GM23338 (cell line): ENCODE measurements around the gene FAM78B. TPM values are rescaled to one million over a fixed set of nuclear protein-coding genes. Genes with fewer than 3 reads are reported as not detected.

ENCODE experiments used
- ATAC-seq: fragments of 200-7000 bp; cut with Tn5 transposase; 3 replicates; pipeline ENCODE4 v1.9.1; 2020
- DNase-seq: peaks from one replicate; pipeline ENCODE4 v3.0.0-alpha.2; 2015; ENCODE audit warnings: low spot score
- H2AFZ ChIP-seq: fragments of 200-600 bp; sonication (generic); 2 replicates; pipeline ENCODE4 v1.8.0; 2016; ENCODE audit warnings: antibody characterized with exemption, mild to moderate bottlenecking, moderate library complexity
- H3F3A ChIP-seq: fragments of 200-600 bp; sonication (generic); replicated peaks from 2 replicates; pipeline ENCODE4 v1.8.0; 2017; ENCODE audit warnings: antibody characterized with exemption, mixed run types, low read depth
- H3K27ac ChIP-seq: fragments of 200-600 bp; sonication (generic); 2 replicates; pipeline ENCODE4 v1.6.1; 2016; ENCODE audit warnings: low read depth
- H3K27me3 ChIP-seq: fragments of 200-600 bp; sonication (generic); 2 replicates; pipeline ENCODE4 v1.8.0; 2016; ENCODE audit warnings: mild to moderate bottlenecking, mixed run types, moderate library complexity; ENCODE audit not compliant: insufficient read depth
- H3K36me3 ChIP-seq: fragments of 200-600 bp; sonication (generic); 2 replicates; pipeline ENCODE4 v1.8.0; 2016; ENCODE audit warnings: mild to moderate bottlenecking; ENCODE audit not compliant: insufficient read depth
- H3K4me1 ChIP-seq: fragments of 200-600 bp; sonication (generic); 2 replicates; pipeline ENCODE4 v1.8.0; 2016; ENCODE audit warnings: mild to moderate bottlenecking, moderate library complexity; ENCODE audit not compliant: insufficient read depth
- H3K4me2 ChIP-seq: fragments of 200-600 bp; sonication (generic); 2 replicates; pipeline ENCODE4 v1.7.1; 2017; ENCODE audit warnings: mixed run types
- H3K4me3 ChIP-seq: fragments of 200-600 bp; sonication (generic); 2 replicates; pipeline ENCODE4 v1.6.1; 2016; ENCODE audit warnings: mixed run types
- H3K79me2 ChIP-seq: fragments of 200-600 bp; sonication (generic); replicated peaks from 2 replicates; pipeline ENCODE4 v1.8.0; 2017; ENCODE audit warnings: mild to moderate bottlenecking; ENCODE audit not compliant: insufficient read depth
- H3K9me2 ChIP-seq: fragments of 200-600 bp; sonication (generic); 2 replicates; pipeline ENCODE4 v1.8.0; 2017; ENCODE audit not compliant: insufficient read depth
- H4K20me1 ChIP-seq: fragments of 200-600 bp; sonication (generic); replicated peaks from 2 replicates; pipeline ENCODE4 v1.8.0; 2017; ENCODE audit warnings: mild to moderate bottlenecking; ENCODE audit not compliant: insufficient read depth
- H3K27ac Mint-ChIP-seq: 2 replicates; pipeline ENCODE4 v1.8.0; 2020; ENCODE audit warnings: inconsistent platforms, mild to moderate bottlenecking, moderate library complexity, mixed read lengths
- H3K27me3 Mint-ChIP-seq: 3 replicates; pipeline ENCODE4 v1.8.0; 2022; ENCODE audit warnings: low read depth, mild to moderate bottlenecking, moderate library complexity, mixed read lengths, inconsistent platforms; ENCODE audit not compliant: insufficient read depth, poor library complexity
- H3K36me3 Mint-ChIP-seq: 3 replicates; pipeline ENCODE4 v1.8.0; 2021; ENCODE audit warnings: low read depth, mild to moderate bottlenecking, inconsistent platforms, moderate library complexity, mixed read lengths
- H3K4me1 Mint-ChIP-seq: 3 replicates; pipeline ENCODE4 v1.8.0; 2020; ENCODE audit warnings: mild to moderate bottlenecking, inconsistent platforms, mixed read lengths
- H3K4me3 Mint-ChIP-seq: 3 replicates; pipeline ENCODE4 v1.8.0; 2021; ENCODE audit warnings: moderate library complexity, mild to moderate bottlenecking, inconsistent platforms, mixed read lengths
- H3K9me3 Mint-ChIP-seq: 3 replicates; pipeline ENCODE4 v1.8.0; 2020; ENCODE audit warnings: moderate library complexity, mild to moderate bottlenecking, inconsistent platforms, mixed read lengths
- CREB1 ChIP-seq: fragments of 250-450 bp; sonication (Bioruptor Pico); IDR thresholded peaks from 2 replicates; pipeline ENCODE4 v1.5.0; 2020; ENCODE audit warnings: low read depth, mild to moderate bottlenecking, moderate library complexity
- STAT1 ChIP-seq: IDR thresholded peaks from one replicate; pipeline ENCODE4 v1.6.1; 2016; ENCODE audit warnings: antibody characterized with exemption; ENCODE audit not compliant: unreplicated experiment
- ZNF331 ChIP-seq: fragments of 250-450 bp; sonication (Bioruptor Pico); IDR thresholded peaks from 2 replicates; pipeline ENCODE4 v1.5.0; 2020; ENCODE audit warnings: low read depth, mild to moderate bottlenecking, moderate library complexity
- ZNF462 ChIP-seq: fragments of 250-450 bp; sonication (Bioruptor Pico); IDR thresholded peaks from 2 replicates; pipeline ENCODE4 v1.5.0; 2020; ENCODE audit warnings: mild to moderate bottlenecking, moderate library complexity
- polyA plus RNA-seq: library from polyadenylated mRNA; unstranded; fragments of >200 nt; fragmentation: Nextera tagmentation; extraction: Ambion mirVana; gene quantifications from 2 replicates; pipeline ENCODE4 v1.2.1, GENCODE V29; 2016
- total RNA-seq: library from RNA; depleted of rRNA; stranded (reverse); fragments of >200 nt; shearing (Covaris generic); gene quantifications from 2 replicates; pipeline ENCODE4 v1.2.3, GENCODE V29; 2014

FAM78B gene
- total and polyA plus RNA-seq, 2 experiments from 2014 or later, result 1.6 to 4.6 TPM

DNA sequence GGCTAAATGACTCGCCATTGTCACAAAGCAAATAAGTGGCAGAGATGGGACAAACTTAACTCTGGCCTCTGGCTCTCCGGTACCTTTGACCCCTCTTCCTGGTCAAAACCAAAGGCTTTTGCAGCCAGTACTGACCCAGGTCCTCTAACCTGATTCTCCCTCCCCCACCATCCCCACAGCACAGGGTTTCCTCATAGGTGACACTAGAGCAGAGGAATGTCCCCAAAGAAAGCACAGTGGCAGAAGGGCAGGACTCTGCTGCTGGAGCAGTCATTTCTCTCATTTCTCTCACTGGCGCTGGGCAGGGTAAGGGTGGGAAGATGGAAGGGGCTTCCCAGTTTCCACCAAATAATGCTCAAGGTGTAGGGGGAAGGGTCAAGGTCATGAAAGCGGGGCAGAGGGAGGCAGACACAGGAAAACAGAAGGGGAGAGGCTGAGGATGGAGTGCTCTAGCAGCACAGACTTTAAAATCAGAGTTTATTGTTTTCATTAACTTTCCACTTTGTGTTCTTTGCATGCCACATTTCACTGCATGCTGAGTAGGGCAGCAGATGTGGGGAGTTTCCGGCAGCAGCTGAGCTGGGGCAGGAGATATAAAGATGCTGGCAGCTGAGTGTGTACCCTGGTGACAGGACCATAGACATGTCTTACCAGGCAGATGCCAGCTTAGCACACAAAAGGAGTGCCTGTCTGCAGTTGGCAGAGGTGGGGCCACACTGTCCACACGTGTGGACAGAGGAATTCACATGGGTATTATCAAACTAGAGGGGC lies 80.5 kb downstream of the FAM78B start (continued):
- TF ChIP-seq ZNF462 (CRISPR knock-in tag), result no peak
- TF ChIP-seq STAT1, result no peak
- no peak for TF ChIP-seq ZNF331

DNA sequence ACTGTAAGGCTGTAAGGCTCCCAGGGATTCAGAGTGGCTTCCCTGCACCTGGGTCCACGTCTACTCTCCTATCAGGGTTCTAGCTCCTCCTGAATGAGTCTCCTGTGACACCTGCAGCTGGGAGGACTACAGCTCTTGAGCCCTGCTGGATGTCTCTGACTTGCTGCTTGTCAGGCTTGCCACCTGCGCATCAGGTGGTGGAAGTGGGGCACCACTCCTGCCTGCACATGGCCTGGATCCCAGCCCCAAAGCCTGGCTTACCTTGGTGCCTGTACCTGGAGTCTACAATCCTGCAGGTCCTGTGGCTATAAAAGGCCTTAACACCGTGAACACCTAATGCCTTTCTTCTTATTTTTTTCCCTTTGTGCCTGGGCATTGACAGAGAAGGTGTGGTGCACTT lies 82.2 kb downstream of the FAM78B start:
- DNase-seq, result no peak
- Histone ChIP-seq H3K79me2 (no peaks in the 10 kb centered on the region), H3F3A (no peaks in the 10 kb centered on the region), H2AFZ (no peak overlapping the region), H3K36me3 (no peaks in the 10 kb centered on the region), H3K27ac (no peak overlapping the region), H3K4me1 (no peaks in the 10 kb centered on the region; the same call in 1 of the 2 replicates), H3K9me2 (no peaks in the 10 kb centered on the region), H3K4me3 (no peak overlapping the region), H3K4me2 (no peak overlapping the region), H4K20me1 (no peaks in the 10 kb centered on the region), H3K27me3 (no peaks in the 10 kb centered on the region)
- H3K9me3 Mint-ChIP-seq, result no peaks in the 10 kb centered on the region
- no peak overlapping the region for H3K27ac Mint-ChIP-seq
- H3K36me3 Mint-ChIP-seq, result no peaks in the 10 kb centered on the region
- peaks cover 13% of the 10 kb centered on the region for H3K4me1 Mint-ChIP-seq
- peaks cover 14% of the 10 kb centered on the region for H3K27me3 Mint-ChIP-seq
- H3K4me3 Mint-ChIP-seq, result no peak overlapping the region
- no peak for TF ChIP-seq CREB1
- no peak for ATAC-seq
